GM20431 (cell line): Measurements from ENCODE around the gene NFIX.

Experiments used
- in situ Hi-C: fragments of 300-500 bp; cut with MseI, MboI; formaldehyde crosslinking; loops from one replicate; pipeline ENCODE4 v1.15.0; 2020; ENCODE audit warnings: low sequenced_read_pairs; ENCODE audit not compliant: unreplicated experiment

Gene NFIX

DNA sequence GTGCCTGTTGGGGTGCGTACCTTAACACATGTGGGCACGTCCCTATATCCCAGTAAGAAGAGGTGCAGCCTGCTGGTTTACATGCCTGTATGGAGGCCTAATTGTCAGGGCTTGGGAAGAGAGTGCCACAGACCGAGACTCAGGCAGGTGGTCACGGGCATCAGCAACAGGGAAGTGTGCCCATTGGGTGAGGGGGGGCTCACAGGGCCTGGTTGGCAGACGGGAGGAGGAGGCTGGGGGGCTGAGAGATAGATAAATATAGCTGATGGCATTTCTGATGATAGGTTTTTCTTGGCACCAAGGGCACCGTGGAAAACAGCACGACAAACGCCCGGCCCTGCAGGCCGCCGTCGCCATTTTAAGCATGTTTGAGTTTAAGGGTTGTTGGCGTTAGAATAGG is 37.6 kb downstream of the NFIX start:
- in situ Hi-C loops, result no loop called here

- in situ Hi-C loops, result no loop called here
Observed at GRCh38 chr19:13033244-13033643, 38.0 kb downstream of the NFIX start.

GRCh38 chr19:13033819-13034611 is 38.7 kb downstream of the NFIX start:
- in situ Hi-C loops, result no loop called here

DNA sequence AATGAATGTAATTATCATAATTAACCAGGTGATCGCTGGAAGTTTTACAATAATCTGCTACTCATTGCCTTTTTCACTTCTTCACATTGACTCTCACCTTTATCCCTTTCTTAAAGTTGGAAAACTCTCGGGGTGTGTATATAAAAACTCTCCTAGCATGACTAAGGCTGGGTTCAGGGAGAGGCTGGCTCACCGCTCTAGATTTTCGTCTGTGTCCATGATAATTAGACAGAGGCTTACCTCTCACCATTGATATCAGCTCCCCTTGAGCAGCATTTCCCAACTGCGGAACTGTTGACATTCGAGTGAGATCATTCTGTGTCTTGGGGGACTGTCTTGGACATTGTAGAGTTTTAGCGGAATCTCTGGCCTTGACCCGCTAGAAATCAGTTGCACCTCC is 39.4 kb downstream of the NFIX start:
- in situ Hi-C loops, result no loop called here

GRCh38 chr19:13035820-13036365 is 40.6 kb downstream of the NFIX start:
- in situ Hi-C loops, result no loop called here

DNA sequence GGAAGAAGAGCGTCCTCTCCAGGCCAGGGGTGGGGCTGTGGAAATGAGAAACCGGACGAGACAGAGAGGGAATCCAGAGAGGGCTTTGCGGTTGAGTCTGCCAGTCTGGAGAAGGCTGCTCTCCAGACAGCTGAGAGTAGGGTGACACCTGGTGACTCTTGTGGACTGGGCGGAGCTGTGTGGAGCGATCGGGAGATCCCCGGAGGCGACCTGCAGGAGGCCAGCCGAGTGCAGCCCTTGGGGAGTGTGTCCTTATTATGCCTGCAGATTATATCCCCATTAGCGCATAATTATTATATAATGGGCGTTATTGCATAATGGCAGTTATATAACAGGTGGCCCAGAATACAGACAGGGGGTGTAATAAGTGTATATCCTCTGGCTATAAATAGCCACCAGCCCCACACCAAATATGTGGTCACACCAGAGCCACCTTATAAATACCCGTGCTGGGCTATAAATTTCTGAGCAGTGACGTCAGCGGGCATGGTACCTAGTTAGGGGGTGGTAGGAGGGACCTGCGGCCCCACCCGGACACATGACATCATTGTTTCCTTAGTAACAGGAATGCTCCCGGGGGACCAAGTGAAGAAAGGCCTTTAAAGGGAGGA is 41.2 kb downstream of the NFIX start:
- in situ Hi-C loops, result no loop called here

DNA sequence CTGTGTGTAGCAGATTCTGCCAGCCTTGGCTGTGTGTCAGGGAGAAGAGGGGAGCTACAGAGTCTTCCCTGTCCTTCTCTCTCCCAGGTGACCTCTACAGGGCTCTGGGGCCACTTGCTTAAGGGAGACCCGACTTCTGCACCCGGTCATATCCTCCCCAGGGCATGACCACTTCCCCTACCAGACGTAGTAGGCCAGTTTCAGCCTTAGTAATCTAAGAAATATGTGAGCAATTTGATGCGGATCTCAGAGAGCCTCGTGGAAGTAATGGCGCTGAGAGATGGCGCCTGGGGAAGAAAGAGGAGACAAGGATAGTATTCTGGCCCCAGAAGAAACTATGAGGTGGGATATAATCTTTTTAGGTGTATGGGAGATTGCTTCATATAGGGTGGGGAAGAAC is 41.9 kb downstream of the NFIX start:
- in situ Hi-C loops, result no loop called here

DNA sequence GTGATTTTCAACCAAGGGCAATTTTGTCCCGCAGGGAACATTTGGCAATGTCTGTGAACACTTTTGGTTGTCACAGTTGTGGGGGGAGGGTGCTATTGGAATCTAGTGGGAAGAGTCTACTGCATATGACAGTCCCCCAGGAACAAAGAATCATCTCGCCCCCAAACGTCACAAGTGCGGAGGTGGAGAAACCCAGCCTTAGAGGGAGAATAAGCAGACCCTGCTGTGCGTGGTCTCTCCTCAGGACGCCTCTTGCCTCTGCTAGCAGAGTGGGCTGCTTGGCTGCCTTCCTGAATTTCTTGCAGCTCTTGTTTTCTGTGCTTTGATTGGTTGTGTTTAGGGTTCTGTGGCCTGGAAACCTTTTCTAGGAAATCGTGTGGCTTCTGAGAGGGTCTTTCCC is 42.5 kb downstream of the NFIX start:
- in situ Hi-C loops, result no loop called here

- in situ Hi-C loops, result no loop called here
Observed at GRCh38 chr19:13038306-13039210, 43.3 kb downstream of the NFIX start.

DNA sequence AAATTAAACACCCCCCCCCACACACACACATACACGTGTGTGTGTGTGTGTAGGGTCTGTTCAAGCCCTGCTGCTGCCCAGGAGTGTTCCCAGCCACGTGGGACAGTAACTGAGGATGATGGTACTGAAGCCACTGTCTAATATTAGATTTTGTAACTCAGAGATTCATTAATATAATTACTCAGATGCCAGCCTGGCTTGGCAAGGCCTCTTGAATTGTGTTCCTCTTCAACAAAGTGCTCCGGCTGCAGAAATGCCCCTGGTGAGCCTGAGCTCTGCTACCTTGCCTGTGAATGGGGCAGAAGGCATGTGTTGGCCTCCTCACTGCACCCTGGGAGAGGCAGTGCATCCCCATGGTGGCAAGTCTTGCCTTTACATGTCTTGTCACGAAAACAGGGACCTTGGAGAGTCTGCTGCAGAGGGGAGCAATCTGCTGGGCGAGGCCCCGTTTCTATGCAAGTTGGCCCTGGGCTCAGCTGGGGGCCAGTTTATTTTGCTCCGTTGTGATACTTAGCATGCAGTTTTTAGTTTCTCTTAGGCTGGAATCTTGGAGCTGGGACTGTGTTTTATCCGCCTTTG is 44.0 kb downstream of the NFIX start:
- in situ Hi-C loops, result no loop called here

DNA sequence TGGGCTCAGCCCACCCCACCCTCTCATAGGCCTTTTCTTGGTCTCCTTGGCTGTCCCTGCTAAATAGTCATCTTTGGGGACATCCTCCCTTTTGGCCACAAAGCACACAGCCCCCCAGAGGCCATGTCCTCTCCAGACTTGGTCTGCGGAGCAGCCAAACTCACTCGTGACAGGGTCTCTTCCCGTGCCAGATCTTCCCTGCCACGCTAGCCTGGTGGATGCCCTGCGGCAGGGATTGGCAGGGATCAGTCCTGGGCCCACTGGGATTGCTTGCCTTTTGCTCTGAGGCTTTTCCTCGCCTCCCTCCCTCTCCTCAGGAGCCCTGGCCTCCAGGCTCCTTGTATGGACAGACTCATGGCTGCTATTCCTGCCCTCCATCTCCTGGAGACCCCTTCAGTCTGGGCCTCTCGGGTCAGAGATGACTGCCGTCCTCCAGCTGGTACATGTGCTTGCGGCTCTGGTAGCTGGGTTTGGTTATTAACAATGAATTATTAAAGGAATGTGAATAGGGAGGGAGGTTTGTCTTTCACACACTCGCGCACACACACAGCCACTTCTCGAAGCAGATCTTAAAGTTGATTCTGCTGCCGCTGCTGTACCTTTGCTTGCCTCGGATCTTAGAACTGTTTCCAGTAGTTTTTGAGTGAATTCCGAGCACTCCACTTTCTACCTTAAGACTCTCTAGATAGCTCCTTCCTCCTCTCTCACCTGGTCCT is 45.1 kb downstream of the NFIX start:
- in situ Hi-C loops, result no loop called here

- in situ Hi-C loops, result no loop called here
Observed at GRCh38 chr19:13040948-13041292, 45.6 kb downstream of the NFIX start.

GRCh38 chr19:13042443-13043130 is 47.3 kb downstream of the NFIX start:
- in situ Hi-C loops, result no loop called here

GRCh38 chr19:13043285-13043684 is 48.0 kb downstream of the NFIX start:
- in situ Hi-C loops, result no loop called here

DNA sequence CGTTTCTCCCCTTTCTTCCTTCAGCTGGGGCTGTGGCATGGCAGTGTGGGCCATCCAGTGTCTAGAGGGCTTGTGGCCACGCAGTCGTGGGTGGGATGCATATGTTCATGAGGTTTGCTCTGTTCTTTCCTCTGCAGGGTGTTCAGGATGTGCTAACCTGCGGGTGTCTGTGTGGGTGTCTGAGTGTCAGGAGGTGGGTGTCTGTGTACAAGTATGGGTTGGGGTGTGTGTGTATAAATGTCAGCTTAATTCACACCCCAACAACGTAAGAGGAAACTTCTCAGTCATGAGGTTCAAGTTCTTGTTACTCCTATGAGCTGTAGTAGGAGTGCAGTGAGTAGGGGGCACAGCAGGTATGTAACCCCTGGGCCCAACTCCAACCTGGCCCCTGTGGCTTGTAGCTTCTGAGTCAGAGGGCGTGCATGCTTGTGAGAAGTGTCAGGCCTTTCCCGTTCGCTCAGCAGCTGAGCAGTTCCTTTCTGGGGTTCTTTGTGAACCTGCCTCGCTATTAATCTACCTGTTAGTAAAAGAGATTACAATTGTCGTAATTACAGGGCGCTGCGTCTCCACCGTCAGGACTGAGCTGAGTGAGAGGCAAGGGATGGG is 49.1 kb downstream of the NFIX start:
- in situ Hi-C loops, result no loop called here

GRCh38 chr19:13045812-13046211 is 50.5 kb downstream of the NFIX start:
- in situ Hi-C loops, result no loop called here

DNA sequence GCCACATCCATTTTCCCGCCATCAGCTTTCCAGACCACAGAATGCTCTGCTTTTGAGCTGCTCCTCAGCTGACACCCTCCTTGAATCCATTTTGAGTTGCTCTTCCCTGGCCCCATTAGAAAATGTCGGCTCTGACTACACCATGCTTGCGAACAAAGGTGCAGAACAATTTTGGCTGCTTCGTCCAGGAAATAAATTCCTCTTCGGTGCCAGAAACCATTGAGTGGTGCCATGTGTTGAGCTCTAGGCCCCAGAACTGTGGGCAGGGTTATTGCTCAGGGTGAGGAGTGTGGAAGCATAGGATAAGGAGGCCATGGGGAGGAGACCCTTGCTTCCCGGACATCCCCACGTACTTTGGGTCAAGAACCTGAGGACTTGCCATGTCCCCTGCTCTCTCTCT is 52.1 kb downstream of the NFIX start:
- in situ Hi-C loops, result no loop called here

GRCh38 chr19:13050274-13050673 is 55.0 kb downstream of the NFIX start:
- in situ Hi-C loops, result no loop called here
